Neural crest cell (in vitro differentiated cells): ENCODE data around the gene PLAAT4. TPM values are rescaled to one million over a fixed set of nuclear protein-coding genes. Genes with fewer than 3 reads are reported as not detected.

ENCODE experiments used
- DNase-seq: peaks from one replicate; pipeline ENCODE4 v3.0.0; 2021; ENCODE audit warnings: low read depth, mixed read lengths, low spot score
- H3K27ac Mint-ChIP-seq: one replicate; pipeline ENCODE4 v1.8.0; 2021; ENCODE audit warnings: mild to moderate bottlenecking, mixed read lengths; ENCODE audit not compliant: unreplicated experiment
- H3K27me3 Mint-ChIP-seq: 2 replicates; pipeline ENCODE4 v1.8.0; 2021; ENCODE audit warnings: low read depth, mild to moderate bottlenecking, mixed read lengths
- H3K36me3 Mint-ChIP-seq: 2 replicates; pipeline ENCODE4 v1.8.0; 2021; ENCODE audit warnings: low read depth, mild to moderate bottlenecking, mixed read lengths
- H3K4me1 Mint-ChIP-seq: 2 replicates; pipeline ENCODE4 v1.8.0; 2021; ENCODE audit warnings: mixed read lengths
- H3K4me3 Mint-ChIP-seq: one replicate; pipeline ENCODE4 v1.8.0; 2021; ENCODE audit warnings: mild to moderate bottlenecking, mixed read lengths
- H3K9me3 Mint-ChIP-seq: 2 replicates; pipeline ENCODE4 v1.8.0; 2021; ENCODE audit warnings: mixed read lengths
- total RNA-seq: library from RNA; stranded (reverse); gene quantifications from 2 replicates; pipeline ENCODE4 v1.2.1, GENCODE V29; 2021
- TF ChIP-seq, protein P1 (sequence below): fragments of 200-600 bp; sonication (generic); conservative IDR thresholded peaks from 2 replicates; pipeline ENCODE4 v1.5.0; 2021; ENCODE audit warnings: antibody characterized with exemption, mild to moderate bottlenecking

PLAAT4 gene
- total RNA-seq, 1 donor from 2014 or later: not detected

GRCh38 chr11:63510360-63511047 is 26.1 kb upstream of the PLAAT4 start:
- DNase-seq: no peak
- no peak overlapping the region for H3K27ac Mint-ChIP-seq
- H3K9me3 Mint-ChIP-seq: no peaks in the 10 kb centered on the region

DNA sequence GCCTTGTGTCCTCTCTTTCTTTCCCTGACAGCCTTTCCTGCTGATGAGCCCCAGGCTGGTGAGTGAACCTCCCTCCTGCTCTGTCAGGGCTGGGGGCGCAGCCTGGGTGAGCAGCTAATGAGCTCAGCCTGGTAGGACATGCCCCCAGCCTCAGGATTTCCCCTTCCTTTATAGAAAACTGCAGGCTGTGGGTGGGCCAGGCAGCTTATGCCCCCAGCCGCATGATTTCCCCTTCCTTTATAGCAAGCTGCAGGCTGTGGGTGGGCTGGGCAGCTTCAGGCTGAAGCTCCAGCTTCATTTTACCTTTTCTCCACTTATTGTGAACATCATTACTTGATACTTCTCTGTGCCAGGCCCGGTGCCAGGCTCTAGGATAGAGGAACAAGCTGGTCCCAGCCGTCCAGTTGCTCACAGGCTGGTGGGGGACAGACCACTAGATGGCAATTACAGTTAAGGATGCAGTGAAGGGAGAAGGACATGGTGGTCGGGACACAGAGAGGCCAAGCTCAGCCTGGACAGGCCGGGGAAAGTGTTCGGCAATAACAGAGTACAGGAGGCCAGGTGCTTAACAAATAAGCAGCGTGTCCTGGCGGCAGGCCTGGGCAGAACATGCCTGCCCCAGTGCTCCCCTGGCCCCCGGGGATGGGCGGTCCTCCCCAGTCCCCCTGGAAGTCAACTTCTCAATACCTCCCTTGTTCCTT is 25.4 kb upstream of the PLAAT4 start:
- Mint-ChIP-seq H3K27ac (peak overlapping the region; percentile 50), H3K4me3 (no peak overlapping the region), H3K4me1 (no peaks in the 10 kb centered on the region), H3K9me3 (no peaks in the 10 kb centered on the region), H3K36me3 (no peaks in the 10 kb centered on the region), H3K27me3 (no peaks in the 10 kb centered on the region)
- no peak for DNase-seq
- TF ChIP-seq, protein P1, sequence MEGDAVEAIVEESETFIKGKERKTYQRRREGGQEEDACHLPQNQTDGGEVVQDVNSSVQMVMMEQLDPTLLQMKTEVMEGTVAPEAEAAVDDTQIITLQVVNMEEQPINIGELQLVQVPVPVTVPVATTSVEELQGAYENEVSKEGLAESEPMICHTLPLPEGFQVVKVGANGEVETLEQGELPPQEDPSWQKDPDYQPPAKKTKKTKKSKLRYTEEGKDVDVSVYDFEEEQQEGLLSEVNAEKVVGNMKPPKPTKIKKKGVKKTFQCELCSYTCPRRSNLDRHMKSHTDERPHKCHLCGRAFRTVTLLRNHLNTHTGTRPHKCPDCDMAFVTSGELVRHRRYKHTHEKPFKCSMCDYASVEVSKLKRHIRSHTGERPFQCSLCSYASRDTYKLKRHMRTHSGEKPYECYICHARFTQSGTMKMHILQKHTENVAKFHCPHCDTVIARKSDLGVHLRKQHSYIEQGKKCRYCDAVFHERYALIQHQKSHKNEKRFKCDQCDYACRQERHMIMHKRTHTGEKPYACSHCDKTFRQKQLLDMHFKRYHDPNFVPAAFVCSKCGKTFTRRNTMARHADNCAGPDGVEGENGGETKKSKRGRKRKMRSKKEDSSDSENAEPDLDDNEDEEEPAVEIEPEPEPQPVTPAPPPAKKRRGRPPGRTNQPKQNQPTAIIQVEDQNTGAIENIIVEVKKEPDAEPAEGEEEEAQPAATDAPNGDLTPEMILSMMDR: no peak

More at GRCh38 chr11:63510360-63511047, 26.1 kb upstream of the PLAAT4 start:
- no peaks in the 10 kb centered on the region for H3K27me3 Mint-ChIP-seq
- no peaks in the 10 kb centered on the region for H3K4me1 Mint-ChIP-seq
- no peak overlapping the region for H3K4me3 Mint-ChIP-seq
- TF ChIP-seq, protein P1: no peak
- no peaks in the 10 kb centered on the region for H3K36me3 Mint-ChIP-seq

GRCh38 chr11:63512816-63513215 is 23.8 kb upstream of the PLAAT4 start:
- TF ChIP-seq, protein P1: no peak
- no peak overlapping the region for H3K4me3 Mint-ChIP-seq
- no peaks in the 10 kb centered on the region for H3K36me3 Mint-ChIP-seq
- H3K27me3 Mint-ChIP-seq: no peaks in the 10 kb centered on the region
- H3K4me1 Mint-ChIP-seq: no peaks in the 10 kb centered on the region
- no peaks in the 10 kb centered on the region for H3K9me3 Mint-ChIP-seq
- DNase-seq: no peak
- H3K27ac Mint-ChIP-seq: no peak overlapping the region

DNA sequence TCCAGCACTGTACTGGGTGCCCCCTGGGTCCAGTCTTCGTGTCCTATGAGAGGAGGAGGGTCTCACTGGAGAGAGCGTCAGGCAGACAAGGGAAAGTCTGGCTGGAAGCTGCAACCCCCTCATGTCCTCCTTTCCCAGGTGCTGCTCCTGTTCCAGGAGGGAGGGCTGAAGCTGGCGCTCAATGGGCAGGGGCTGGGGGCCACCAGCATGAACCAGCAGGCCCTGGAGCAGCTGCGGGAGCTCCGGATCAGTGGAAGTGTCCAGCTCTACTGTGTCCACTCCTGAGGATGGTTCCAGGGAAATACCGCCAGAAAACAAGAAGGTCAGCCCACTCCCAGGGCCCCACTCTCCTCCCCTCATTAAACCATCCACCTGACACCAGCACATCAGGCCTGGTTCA is 20.5 kb upstream of the PLAAT4 start:
- Mint-ChIP-seq H3K4me3 (no peak overlapping the region), H3K4me1 (no peaks in the 10 kb centered on the region), H3K9me3 (no peaks in the 10 kb centered on the region), H3K36me3 (no peaks in the 10 kb centered on the region), H3K27ac (no peak overlapping the region), H3K27me3 (no peaks in the 10 kb centered on the region)
- DNase-seq: no peak
- TF ChIP-seq, protein P1: no peak

DNA sequence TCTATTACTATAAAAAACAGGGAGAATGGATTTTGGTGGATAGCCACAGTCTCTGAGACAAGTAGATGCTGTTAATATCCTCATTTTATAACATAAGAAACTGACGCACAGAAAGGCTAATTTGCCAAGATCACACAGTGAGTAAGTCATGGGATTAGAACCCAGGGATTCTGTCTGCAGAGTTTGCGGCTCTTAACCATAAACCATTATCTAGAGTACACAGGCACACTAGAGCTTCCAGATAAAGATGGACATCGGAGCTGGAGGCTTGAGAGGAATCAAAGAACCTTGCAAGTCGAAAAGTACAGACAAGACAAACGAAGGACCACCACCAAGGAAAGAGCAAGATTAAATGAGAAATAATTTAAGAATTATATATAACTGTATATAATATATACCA is 19.5 kb upstream of the PLAAT4 start:
- Mint-ChIP-seq H3K27ac (no peak overlapping the region), H3K27me3 (no peaks in the 10 kb centered on the region), H3K9me3 (no peaks in the 10 kb centered on the region), H3K4me1 (no peaks in the 10 kb centered on the region), H3K4me3 (no peak overlapping the region), H3K36me3 (no peaks in the 10 kb centered on the region)
- no peak for DNase-seq
- TF ChIP-seq, protein P1: no peak
